ENCODE results near the gene KRTAP16-1. TPM values are rescaled to one million over a fixed set of nuclear protein-coding genes. Genes with fewer than 3 reads are reported as not detected.
"Not testable (repeated sequence)": the region's sequence is repeated elsewhere in the genome, so short reads cannot be mapped to it uniquely, and the experiment has no call there.

KRTAP16-1 gene
- polyA plus RNA-seq, 1 donor: not detected

- DNase-seq (ENCODE audit: low read depth): no peak
These were observed 6.9 kb downstream of the KRTAP16-1 start, which contains the start of gene KRTAP29-1 for GRCh38 chr17:41301916-41302901. Gene KRTAP29-1, minus strand, starts transcription at chr17:41302851. Its CDS starts 0 bp downstream, at chr17:41302851.

GRCh38 chr17:41301204-41301790 is 7.8 kb downstream of the KRTAP16-1 start:
- DNase-seq (ENCODE audit: low read depth): no peak

DNA sequence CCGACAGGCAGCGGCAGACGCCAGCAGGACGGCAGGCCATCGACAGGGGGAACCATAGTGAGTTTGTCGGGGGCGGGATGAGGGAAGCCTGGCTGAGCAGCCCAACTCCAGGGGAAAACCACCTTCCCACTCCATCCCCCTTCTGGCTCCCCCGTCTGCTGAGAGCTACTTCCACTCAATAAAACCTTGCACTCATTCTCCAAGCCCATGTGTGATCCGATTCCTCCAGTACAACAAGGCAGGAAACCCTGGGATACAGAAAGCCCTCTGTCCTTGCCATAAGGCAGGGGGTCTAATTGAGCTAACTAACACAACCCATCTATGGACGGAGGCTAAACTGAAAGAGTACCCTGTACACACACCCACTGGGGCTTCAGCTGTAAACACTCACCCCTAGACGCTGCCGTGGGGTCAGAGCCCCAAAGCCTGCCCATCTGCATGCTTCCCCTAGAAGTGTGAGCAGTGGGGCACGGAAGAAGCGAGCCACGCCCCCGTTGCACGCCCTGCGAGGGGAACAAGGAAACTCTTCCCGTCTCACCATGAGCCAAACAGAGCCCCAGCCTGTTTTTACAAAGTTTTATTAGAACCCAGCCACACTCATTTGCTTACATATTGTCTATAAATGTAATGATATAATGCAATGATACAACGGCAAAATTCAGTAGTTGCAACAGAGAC is 10.5 kb downstream of the KRTAP16-1 start:
- no peak for DNase-seq (ENCODE audit: low read depth)

DNA sequence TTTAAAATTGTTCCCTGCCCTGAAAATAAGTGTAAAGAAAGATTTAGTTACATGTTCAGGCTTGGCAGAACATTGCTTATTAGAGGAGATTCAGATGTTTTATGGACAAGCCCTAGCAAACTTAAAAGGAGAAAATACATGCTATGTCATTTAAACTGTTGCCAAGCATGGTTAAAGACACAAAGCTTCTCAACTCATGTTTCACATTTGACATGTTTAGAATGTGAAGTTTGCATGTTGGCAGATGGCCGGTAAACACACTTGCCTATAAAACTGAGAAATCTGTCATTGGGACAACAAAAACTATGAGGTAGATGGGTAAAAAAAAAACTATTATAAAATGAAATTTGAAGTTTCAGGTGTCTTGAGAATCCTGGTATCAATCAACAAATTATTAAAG is 12.3 kb downstream of the KRTAP16-1 start:
- DNase-seq (ENCODE audit: low read depth): no peak

DNA sequence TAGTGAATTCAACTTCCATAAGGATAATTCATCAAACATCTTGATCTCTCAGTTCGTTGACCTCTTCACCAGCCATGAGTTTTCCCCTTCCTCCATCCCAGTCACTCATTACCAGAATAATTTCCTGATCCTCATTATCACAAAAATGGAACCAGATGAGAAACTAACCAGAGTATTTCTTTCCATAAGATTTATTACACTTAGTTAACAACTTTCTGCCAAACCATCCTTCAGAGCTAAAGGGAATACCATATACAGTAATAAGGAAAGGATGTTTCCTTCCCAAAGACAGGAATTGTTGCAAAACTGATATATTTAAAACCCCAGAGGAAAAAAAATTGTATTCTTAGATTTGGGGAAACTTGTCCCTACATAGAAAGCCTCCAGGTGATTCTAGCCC is 15.1 kb downstream of the KRTAP16-1 start:
- DNase-seq (ENCODE audit: low read depth): no peak

GRCh38 chr17:41287050-41287449 is 22.1 kb downstream of the KRTAP16-1 start:
- no peak for DNase-seq (ENCODE audit: low read depth)

GRCh38 chr17:41284546-41284945 is 24.6 kb downstream of the KRTAP16-1 start:
- DNase-seq (ENCODE audit: low read depth): no peak

GRCh38 chr17:41284043-41284442 is 25.1 kb downstream of the KRTAP16-1 start:
- no peak for DNase-seq (ENCODE audit: low read depth)

DNA sequence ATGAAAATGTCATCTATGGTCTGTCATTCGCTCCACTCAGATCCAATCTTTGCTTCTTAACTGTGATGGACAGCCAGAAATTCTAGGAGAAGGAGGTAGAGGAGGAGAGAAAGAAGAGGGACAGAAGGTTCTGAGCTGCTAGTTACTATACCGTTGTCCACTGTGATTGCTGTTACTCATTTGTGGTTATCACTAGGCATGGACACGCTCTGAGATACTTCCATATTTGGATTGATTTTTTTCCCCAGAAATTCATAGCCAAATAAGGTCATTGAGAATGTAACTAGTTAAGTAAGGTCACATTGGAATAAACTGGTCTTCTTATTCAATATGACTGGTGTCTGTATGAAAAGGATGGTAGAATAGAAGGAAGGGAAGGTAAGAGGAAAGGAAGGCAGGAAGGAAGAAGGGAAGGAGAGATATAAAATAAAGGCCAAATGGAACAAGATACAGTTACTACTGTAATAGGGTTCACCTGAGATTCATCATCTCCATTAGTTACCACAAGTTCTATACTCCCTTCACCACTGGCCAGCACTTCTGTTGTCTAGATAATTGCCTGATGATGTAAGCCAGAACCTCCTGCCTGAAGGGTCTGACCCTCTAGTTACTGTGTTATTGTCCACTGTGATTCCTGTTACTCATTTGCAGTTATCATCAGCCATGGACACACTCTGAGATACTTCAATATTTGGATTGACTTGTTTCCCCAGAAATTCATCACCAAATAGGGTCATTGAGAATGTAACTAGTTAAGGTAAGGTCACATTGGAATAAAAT is 30.7 kb downstream of the KRTAP16-1 start:
- DNase-seq (ENCODE audit: low read depth): no peak

DNA sequence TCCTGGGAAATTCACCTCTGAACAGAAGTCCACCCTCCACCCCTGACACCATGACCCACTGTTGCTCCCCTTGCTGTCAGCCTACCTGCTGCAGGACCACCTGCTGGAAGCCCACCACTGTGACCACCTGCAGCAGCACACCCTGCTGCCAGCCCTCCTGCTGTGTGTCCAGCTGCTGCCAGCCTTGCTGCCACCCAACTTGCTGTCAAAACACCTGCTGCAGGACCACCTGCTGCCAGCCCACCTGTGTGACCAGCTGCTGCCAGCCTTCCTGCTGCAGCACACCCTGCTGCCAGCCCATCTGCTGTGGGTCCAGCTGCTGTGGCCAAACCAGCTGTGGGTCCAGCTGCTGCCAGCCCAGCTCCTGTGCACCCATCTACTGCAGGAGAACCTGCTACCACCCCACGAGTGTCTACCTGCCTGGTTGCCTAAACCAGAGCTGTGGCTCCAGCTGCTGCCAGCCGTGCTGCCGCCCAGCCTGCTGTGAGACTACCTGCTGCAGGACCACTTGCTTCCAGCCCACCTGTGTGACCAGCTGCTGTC is 33.4 kb downstream of the KRTAP16-1 start, which contains the start of gene KRTAP9-7:
Gene KRTAP9-7 (plus strand): TSS at position 51 of the 543 bp plus-strand sequence. CDS start 0 bp downstream, at position 51.
- DNase-seq (ENCODE audit: low read depth): not testable (repeated sequence)

DNA sequence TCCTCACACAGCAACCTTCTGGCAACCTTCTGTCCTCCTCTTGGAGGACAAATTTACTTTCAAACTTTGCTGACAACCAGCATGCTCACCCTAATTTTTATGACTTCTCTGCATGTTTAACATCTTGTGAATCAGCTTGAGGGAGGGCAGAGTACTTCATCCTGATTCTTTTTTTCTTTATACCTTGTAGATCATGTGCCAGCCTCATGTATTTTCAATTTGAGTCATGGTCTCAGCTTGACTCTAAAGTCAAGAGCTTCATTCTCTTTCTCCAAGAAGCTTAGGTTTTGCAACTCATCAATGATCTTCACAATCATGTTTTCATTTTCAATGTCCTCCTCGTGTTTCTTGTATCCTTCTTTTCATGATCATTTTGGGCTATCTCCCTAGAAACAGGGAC is 37.3 kb downstream of the KRTAP16-1 start:
- no peak for DNase-seq (ENCODE audit: low read depth)

- not testable (repeated sequence) for DNase-seq (ENCODE audit: low read depth)
These were observed 37.8 kb downstream of the KRTAP16-1 start for GRCh38 chr17:41271323-41271722.

DNA sequence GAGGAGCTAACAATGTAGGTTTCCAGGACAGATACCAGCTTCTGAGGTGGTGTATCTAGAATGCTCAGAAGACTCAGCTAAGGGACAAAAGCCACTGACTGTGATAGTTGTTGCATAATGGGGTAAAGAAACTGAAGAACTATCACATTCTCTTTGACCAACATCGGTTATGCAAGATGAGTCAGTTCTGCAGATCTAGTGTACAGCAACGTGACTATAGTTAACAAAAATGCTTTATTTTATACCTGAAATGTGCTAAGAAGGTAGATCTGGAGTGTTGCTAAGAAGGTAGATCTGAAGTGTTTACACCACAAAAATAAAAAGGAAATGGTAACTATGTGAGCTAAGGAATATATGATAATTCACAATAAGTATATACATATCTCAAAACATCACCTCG is 41.4 kb downstream of the KRTAP16-1 start:
- no peak for DNase-seq (ENCODE audit: low read depth)

- DNase-seq (ENCODE audit: low read depth): no peak
These were observed 44.0 kb downstream of the KRTAP16-1 start, which contains the start of gene KRTAP9-6 for GRCh38 chr17:41265078-41265477. Gene KRTAP9-6, plus strand, starts transcription at chr17:41265378. Its CDS starts 0 bp downstream, at chr17:41265378.

- DNase-seq (ENCODE audit: low read depth): no peak
These were observed 44.5 kb downstream of the KRTAP16-1 start for GRCh38 chr17:41264599-41264998.

- DNase-seq (ENCODE audit: low read depth): no peak
These were observed 45.9 kb downstream of the KRTAP16-1 start for GRCh38 chr17:41263212-41263611.

- no peak for DNase-seq (ENCODE audit: low read depth)
These were observed 50.7 kb downstream of the KRTAP16-1 start for GRCh38 chr17:41258406-41258805.

Measured in forelimb muscle (tissue), 1 donor.